K562 (cell line): Measurements from ENCODE around the gene CCDC88A. TPM values are rescaled to one million over a fixed set of nuclear protein-coding genes. Genes with fewer than 3 reads are reported as not detected.

Experiments
- ATAC-seq: fragments of 200-7000 bp; cut with Tn5 transposase; 3 replicates; pipeline ENCODE4 v1.9.1; 2020; ENCODE audit warnings: moderate library complexity
- BruUV-seq: library from RNA; stranded (reverse); fragments of 400-500 nt; replicated peaks from 2 replicates; lab custom pipeline; 2021; lab: Mats Ljungman, UMichigan
- CTCF ChIA-PET: fragments of 300-600 bp; formaldehyde crosslinking; extraction: SDS; loops from one replicate; lab custom pipeline; 2021; ENCODE audit warnings: low intra/inter-chr PET ratio; lab: Yijun Ruan, JAX
- POLR2A ChIA-PET: fragments of 300-600, 350-650 bp; sonication (Branson Sonifier 250); formaldehyde crosslinking; extraction: SDS; loops from one replicate; lab custom pipeline; 2021; ENCODE audit warnings: antibody characterized with exemption, inconsistent platforms; lab: Yijun Ruan, JAX
- DNase-seq, 4 experiments: peaks; one replicate each; pipeline versions ENCODE4 v3.0.0 to v3.0.0-alpha.2; 2011 to 2018; ENCODE audit warnings: low spot score in 3 of 4, mixed read lengths in 3 of 4; ENCODE audit errors: extremely low read depth in 1 of 4
- FAIRE-seq: peaks from 2 replicates; lab custom pipeline; 2011; peaks lifted over from hg19 to GRCh38; lab: Jason Lieb, UNC
- H2AFZ ChIP-seq: 2 replicates; pipeline ENCODE4 v1.6.0; 2011; ENCODE audit warnings: low read depth, low read length, control low read depth, inconsistent platforms
- H3K27ac ChIP-seq: fragments of 200-600 bp; 3 replicates; pipeline ENCODE4 v1.8.0; 2011; ENCODE audit warnings: low read depth, mild to moderate bottlenecking, control low read depth, inconsistent platforms, low read length, moderate library complexity, mixed read lengths; ENCODE audit errors: extremely low read depth
- H3K27me3 ChIP-seq, 2 experiments: fragments of 300-600 bp in 1 of 2; 2 replicates in 1 of 2; 3 replicates in 1 of 2; pipeline versions ENCODE4 v1.6.0 to v1.8.0; 2011; ENCODE audit warnings: inconsistent platforms in 2 of 2, low read length in 2 of 2, mild to moderate bottlenecking in 1 of 2, mixed read lengths in 1 of 2, moderate library complexity in 1 of 2; ENCODE audit not compliant: control insufficient read depth in 2 of 2, insufficient read depth in 2 of 2
- H3K36me3 ChIP-seq: fragments of 300-600 bp; 3 replicates; pipeline ENCODE4 v1.8.0; 2011; ENCODE audit warnings: mild to moderate bottlenecking, low read length, inconsistent platforms; ENCODE audit not compliant: control insufficient read depth, insufficient read depth
- H3K4me1 ChIP-seq, 2 experiments: fragments of 200-600 bp in 1 of 2; replicated peaks in 1 of 2; 2 replicates in 1 of 2; 3 replicates in 1 of 2; pipeline versions ENCODE4 v1.5.1 to v1.8.0; 2011; ENCODE audit warnings: inconsistent platforms in 2 of 2, low read length in 2 of 2, mild to moderate bottlenecking in 1 of 2, mixed read lengths in 1 of 2, moderate library complexity in 1 of 2; ENCODE audit not compliant: control insufficient read depth in 2 of 2, insufficient read depth in 2 of 2
- H3K4me2 ChIP-seq: 2 replicates; pipeline ENCODE4 v1.6.1; 2011; ENCODE audit warnings: low read length, control low read depth, inconsistent platforms, mixed read lengths; ENCODE audit not compliant: insufficient read depth
- H3K4me3 ChIP-seq: fragments of 200-600 bp; sonication (generic), shearing (Covaris generic); 2 replicates; pipeline ENCODE4 v1.5.1; 2016; ENCODE audit warnings: control low read depth, inconsistent platforms
- H3K79me2 ChIP-seq: fragments of 200-600 bp; 3 replicates; pipeline ENCODE4 v1.8.0; 2011; ENCODE audit warnings: low read length, inconsistent platforms; ENCODE audit not compliant: control insufficient read depth, insufficient read depth
- H3K9ac ChIP-seq, 2 experiments: 2 replicates each; pipeline versions ENCODE4 v1.6.0 to v1.6.1; 2011; ENCODE audit warnings: low read depth in 2 of 2, low read length in 2 of 2, control low read depth in 1 of 2, inconsistent platforms in 1 of 2, mild to moderate bottlenecking in 1 of 2, mixed read lengths in 1 of 2; ENCODE audit not compliant: insufficient read depth in 1 of 2
- H3K9me1 ChIP-seq: one replicate; pipeline ENCODE4 v1.6.0; 2011; ENCODE audit warnings: inconsistent platforms, mild to moderate bottlenecking, low read length, moderate library complexity; ENCODE audit not compliant: control insufficient read depth, insufficient read depth
- H3K9me3 ChIP-seq: replicated peaks from 2 replicates; pipeline ENCODE4 v1.5.1; 2011; ENCODE audit warnings: low read depth, low read length, inconsistent platforms; ENCODE audit not compliant: control insufficient read depth, insufficient read depth
- H4K20me1 ChIP-seq: replicated peaks from 2 replicates; pipeline ENCODE4 v1.6.1; 2011; ENCODE audit warnings: low read length, inconsistent platforms, mixed read lengths; ENCODE audit not compliant: control insufficient read depth, insufficient read depth
- GABPB2 ChIP-seq: fragments of 250-450 bp; sonication (Bioruptor Pico); conservative IDR thresholded peaks from 2 replicates; pipeline ENCODE4 v1.5.1; 2021; ENCODE audit warnings: mild to moderate bottlenecking
- MGA ChIP-seq: fragments of 450-650 bp; IDR thresholded peaks from 2 replicates; pipeline ENCODE4 v1.6.1; 2016; ENCODE audit warnings: mild to moderate bottlenecking, moderate library complexity
- SIN3B ChIP-seq: fragments of 450-650 bp; IDR thresholded peaks from 2 replicates; pipeline ENCODE4 v1.6.1; 2017; ENCODE audit warnings: low read depth, mild to moderate bottlenecking, moderate library complexity
- UBTF ChIP-seq, 2 experiments: IDR thresholded peaks; 2 replicates each; pipeline ENCODE4 v1.6.1; 2012; ENCODE audit warnings: improper control_type of control experiment in 2 of 2, low read depth in 2 of 2, low read length in 2 of 2, borderline replicate concordance in 1 of 2
- ZNF23 ChIP-seq: fragments of 250-450 bp; sonication (Bioruptor Pico); IDR thresholded peaks from 2 replicates; pipeline ENCODE4 v1.4.0; 2020; ENCODE audit warnings: mild to moderate bottlenecking
- WGBS: fragments of 100-300 bp; shearing (Covaris generic); methylation state at CpG from one replicate; pipeline ENCODE4 v1.1.6; 2016; ENCODE audit warnings: low coverage, mixed read lengths; ENCODE audit not compliant: insufficient coverage; ENCODE audit errors: missing lambda C conversion rate; 5-methylcytosine and 5-hydroxymethylcytosine counted together
- in situ Hi-C: fragments of 300-500 bp; cut with MboI; formaldehyde crosslinking; loops from 4 replicates; pipeline ENCODE4 v1.15.0; 2018; ENCODE audit warnings: inconsistent platforms, mixed read lengths
- intact Hi-C: fragments of 100-400 bp; cut with micrococcal nuclease; formaldehyde crosslinking; loops from 2 replicates; pipeline ENCODE4 v1.14.2; 2022
- polyA plus RNA-seq, 8 experiments: library from polyadenylated mRNA; depleted of rRNA in 4 of 8; stranded (reverse) in 5 of 8; unstranded in 3 of 8; fragments of >200 nt; fragmentation: Nextera tagmentation in 2 of 8; fragmentation: Illumina TruSeq in 1 of 8; extraction: Ambion mirVana in 2 of 8; extraction: Trizol in 1 of 8; gene quantifications; 2 replicates each; pipeline versions ENCODE4 v1.2.1 to v1.2.3, GENCODE V29; 2011 to 2014; ENCODE audit warnings: inconsistent platforms in 1 of 8, missing spikeins in 1 of 8
- total RNA-seq, 7 experiments: library from RNA; depleted of rRNA in 6 of 7; stranded (reverse); fragments of >200 nt in 6 of 7; fragmentation: Illumina TruSeq in 2 of 7; extraction: Trizol in 2 of 7; gene quantifications; 2 replicates each; pipeline versions ENCODE4 v1.2.1 to v1.2.3, GENCODE V29; 2011 to 2021; ENCODE audit warnings: low replicate concordance in 1 of 7

The CCDC88A gene
- total and polyA plus RNA-seq, 9 of the 15 experiments (the other 6 are each of a cell fraction or from before 2014, with no cell fraction given) = 29.3 to 102 (median 55.6) TPM

GRCh38 chr2:55268907-55269644 is 150.6 kb downstream of the CCDC88A start, which contains the start of gene MTIF2:
TSS of gene MTIF2 (minus strand) at chr2:55269231. CDS start at chr2:55263858, 5,373 bp downstream.
- ChIA-PET CTCF (no interaction called here), POLR2A (interaction anchor here (0.6 to 1.3 kb wide), 4 partner anchors 13 to 181 kb away, joined by 3 to 7 read pairs (median 3); partner anchors contain the start of gene CCDC88A)
- peaks cover 22% of the 10 kb centered on the region for H3K79me2 ChIP-seq
- under 1% methylated on average over 43 of the region's 43 CpGs for WGBS
- peaks cover 7 to 8% of the 10 kb centered on the region in 2 experiments; a peak in 3 of 5 replicates for H3K4me1 ChIP-seq
- H2AFZ ChIP-seq = peak within 1 kb of the TSS; percentile 100
- no TSS peak for BruUV-seq
- in situ Hi-C loops (no loop called here), intact Hi-C loops (loop anchor here (1.0 to 5.0 kb wide), 2 partner anchors 12 to 148 kb away; partner anchors contain the start of gene CCDC88A)
- no peaks in the 10 kb centered on the region for H3K9me3 ChIP-seq
- DNase-seq = peak; percentile 88 to 98 (median 91)
- peak; percentile 100 for ATAC-seq
- H3K9me1 ChIP-seq = no peaks in the 10 kb centered on the region
- H3K4me2 ChIP-seq = peak within 1 kb of the TSS; percentile 99
- peak within 1 kb of the TSS; percentile 91 to 98 for H3K9ac ChIP-seq
- peak; percentile 91 for FAIRE-seq
- peak within 1 kb of the TSS; percentile 91 for H3K27ac ChIP-seq
- H3K27me3 ChIP-seq = no peaks in the 10 kb centered on the region
- H4K20me1 ChIP-seq = no peaks in the 10 kb centered on the region
- peaks cover 38% of the 10 kb centered on the region; the same call in 2 of the 3 replicates for H3K36me3 ChIP-seq
- peak within 1 kb of the TSS; percentile 71 for H3K4me3 ChIP-seq
- no peak; the same call in 1 of the 2 replicates for TF ChIP-seq MGA
- 0 out of 2 replicates have a peak, but pooled peaks have one; percentile 72 for TF ChIP-seq GABPB2
- TF ChIP-seq SIN3B = peak; percentile 96
- TF ChIP-seq UBTF (IDR thresholded peaks at IDR 0.05; ENCODE audit: borderline replicate concordance in 1 of 2, low read depth in 2 of 2, low read length in 2 of 2) = peak; percentile 99
- TF ChIP-seq ZNF23 = no peak
